HepG2 (cell line): Measurements from ENCODE around the gene C1orf146. TPM values are rescaled to one million over a fixed set of nuclear protein-coding genes. Genes with fewer than 3 reads are reported as not detected.

Experiments used
- ATAC-seq: fragments of 200-7000 bp; cut with Tn5 transposase; 3 replicates; pipeline ENCODE4 v1.9.1; 2020; ENCODE audit warnings: mild to moderate bottlenecking, moderate library complexity
- BruUV-seq: library from RNA; stranded (reverse); fragments of 400-500 nt; replicated peaks from 2 replicates; lab custom pipeline; 2021; lab: Mats Ljungman, UMichigan
- CTCF ChIA-PET: fragments of 300-600 bp; formaldehyde crosslinking; extraction: SDS; loops from one replicate; lab custom pipeline; 2021; ENCODE audit warnings: low total read pairs, inconsistent platforms, low intra/inter-chr PET ratio; lab: Yijun Ruan, JAX
- POLR2A ChIA-PET: fragments of 350-600 bp; sonication (Branson Sonifier 250); formaldehyde crosslinking; loops from one replicate; lab custom pipeline; 2020; ENCODE audit warnings: antibody characterized with exemption, inconsistent platforms; lab: Yijun Ruan, JAX
- DNase-seq: peaks from one replicate; pipeline ENCODE4 v3.0.0-alpha.2; 2015; ENCODE audit warnings: low spot score
- FAIRE-seq: peaks from 3 replicates; lab custom pipeline; 2011; peaks lifted over from hg19 to GRCh38; lab: Jason Lieb, UNC
- H2AFZ ChIP-seq: one replicate; pipeline ENCODE4 v1.6.1; 2011; ENCODE audit warnings: low read length, inconsistent platforms
- H3K27ac ChIP-seq: fragments of 300-600 bp; 3 replicates; pipeline ENCODE4 v1.8.0; 2011; ENCODE audit warnings: mixed run types, mild to moderate bottlenecking, mixed read lengths, low read length, inconsistent platforms; ENCODE audit not compliant: insufficient read depth; ENCODE audit errors: extremely low read length
- H3K27me3 ChIP-seq, 2 experiments: fragments of 200-600 bp in 1 of 2; 2 replicates in 1 of 2; 3 replicates in 1 of 2; pipeline versions ENCODE4 v1.6.0 to v1.8.0; 2011; ENCODE audit warnings: low read length in 2 of 2, mild to moderate bottlenecking in 2 of 2, moderate library complexity in 2 of 2, inconsistent platforms in 1 of 2; ENCODE audit not compliant: insufficient read depth in 2 of 2, control insufficient read depth in 1 of 2
- H3K36me3 ChIP-seq, 2 experiments: fragments of 200-600 bp in 1 of 2; replicated peaks in 1 of 2; 2 replicates in 1 of 2; 3 replicates in 1 of 2; pipeline versions ENCODE4 v1.5.1 to v1.8.0; 2011; ENCODE audit warnings: low read length in 2 of 2, inconsistent platforms in 1 of 2; ENCODE audit not compliant: insufficient read depth in 2 of 2, control insufficient read depth in 1 of 2
- H3K4me1 ChIP-seq: 2 replicates; pipeline ENCODE4 v1.5.1; 2012; ENCODE audit warnings: low read length, inconsistent platforms; ENCODE audit not compliant: insufficient read depth
- H3K4me2 ChIP-seq: 2 replicates; pipeline ENCODE4 v1.6.0; 2011; ENCODE audit warnings: low read depth, low read length, inconsistent platforms
- H3K4me3 ChIP-seq, 3 experiments: fragments of 200-600 bp in 1 of 3; sonication (generic), shearing (Covaris generic) in 1 of 3; replicated peaks in 1 of 3; 2 replicates each; pipeline ENCODE4 v1.5.1; 2011 to 2016; ENCODE audit warnings: low read length in 3 of 3, inconsistent platforms in 2 of 3, low read depth in 2 of 3, mild to moderate bottlenecking in 2 of 3, control low read depth in 1 of 3, mixed read lengths in 1 of 3; ENCODE audit not compliant: insufficient read depth in 1 of 3
- H3K79me2 ChIP-seq: one replicate; pipeline ENCODE4 v1.6.1; 2011; ENCODE audit warnings: low read length, inconsistent platforms; ENCODE audit not compliant: insufficient read depth
- H3K9ac ChIP-seq: 2 replicates; pipeline ENCODE4 v1.6.0; 2011; ENCODE audit warnings: mild to moderate bottlenecking, low read depth, low read length, inconsistent platforms; ENCODE audit not compliant: insufficient read depth
- H3K9me3 ChIP-seq: 2 replicates; pipeline ENCODE4 v1.5.1; 2012; ENCODE audit warnings: mild to moderate bottlenecking, low read length
- H4K20me1 ChIP-seq: 2 replicates; pipeline ENCODE4 v1.6.0; 2011; ENCODE audit warnings: inconsistent platforms, mild to moderate bottlenecking, low read length, moderate library complexity; ENCODE audit not compliant: insufficient read depth
- ASH2L ChIP-seq: fragments of 300-600, 200-600 bp; sonication (generic); IDR thresholded peaks from 2 replicates; pipeline ENCODE4 v1.7.0; 2017; ENCODE audit warnings: low read depth, mild to moderate bottlenecking, moderate library complexity, mixed read lengths, low read length; ENCODE audit not compliant: insufficient read length
- CBX5 ChIP-seq: sonication (generic); formaldehyde crosslinking; IDR thresholded peaks from 2 replicates; pipeline ENCODE4 v1.4.0; 2020; ENCODE audit warnings: missing genetic modification reagents, borderline replicate concordance
- CHD2 ChIP-seq: IDR thresholded peaks from 2 replicates; pipeline ENCODE4 v1.6.1; 2011; ENCODE audit warnings: low read depth, low read length, improper control_type of control experiment
- HHEX ChIP-seq: IDR thresholded peaks from 2 replicates; pipeline ENCODE4 v1.6.1; 2016; ENCODE audit warnings: control low read depth
- HMG20A ChIP-seq: IDR thresholded peaks from 2 replicates; pipeline ENCODE4 v1.6.1; 2016; ENCODE audit warnings: borderline replicate concordance
- MYC ChIP-seq: sonication (generic); formaldehyde crosslinking; IDR thresholded peaks from 2 replicates; pipeline ENCODE4 v1.9.0; 2021; ENCODE audit warnings: missing genetic modification reagents, borderline replicate concordance
- PAX8 ChIP-seq: sonication (generic); formaldehyde crosslinking; IDR thresholded peaks from 2 replicates; pipeline ENCODE4 v1.8.0; 2022; ENCODE audit warnings: mild to moderate bottlenecking, missing genetic modification reagents, borderline replicate concordance
- PHB2 ChIP-seq: fragments of 450-650 bp; IDR thresholded peaks from 2 replicates; pipeline ENCODE4 v1.6.1; 2018; ENCODE audit not compliant: partially characterized antibody
- RBM22 ChIP-seq: fragments of 200-400 bp; formaldehyde crosslinking; optimal IDR thresholded peaks from 2 replicates; pipeline ENCODE3; 2017; ENCODE audit warnings: mild to moderate bottlenecking, low read length, moderate library complexity
- SAP130 ChIP-seq: IDR thresholded peaks from 2 replicates; pipeline ENCODE4 v1.6.1; 2016; ENCODE audit warnings: low read depth
- SOX13 ChIP-seq, 3 experiments: fragments of 450-650 bp in 1 of 3; sonication (generic) in 1 of 3; formaldehyde crosslinking in 1 of 3; IDR thresholded peaks in 2 of 3; conservative IDR thresholded peaks in 1 of 3; 2 replicates each; pipeline versions ENCODE4 v1.5.0 to v1.6.1; 2016 to 2020; ENCODE audit warnings: antibody characterized with exemption in 1 of 3, mild to moderate bottlenecking in 1 of 3, missing compliant biosample characterization in 1 of 3, missing genetic modification reagents in 1 of 3, moderate library complexity in 1 of 3
- ZNF224 ChIP-seq: sonication (generic); formaldehyde crosslinking; IDR thresholded peaks from 2 replicates; pipeline ENCODE4 v1.5.0; 2020; ENCODE audit warnings: mild to moderate bottlenecking, missing genetic modification reagents
- ZNF331 ChIP-seq: sonication (generic); formaldehyde crosslinking; IDR thresholded peaks from 2 replicates; pipeline ENCODE4 v1.4.0; 2020; ENCODE audit warnings: missing genetic modification reagents
- WGBS: methylation state at CpG from one replicate; pipeline ENCODE4 v1.1.6; 2017; ENCODE audit warnings: low lambda C conversion rate; 5-methylcytosine and 5-hydroxymethylcytosine counted together
- in situ Hi-C: cut with HindIII; loops from 2 replicates; pipeline ENCODE4 v1.10.0; 2017; ENCODE audit warnings: low pct_unique_long_range_greater_than_20kb; ENCODE audit not compliant: extremely low pct_ligation_motif_present
- intact Hi-C: fragments of 100-400 bp; cut with micrococcal nuclease; formaldehyde crosslinking; loops from one replicate; pipeline ENCODE4 v1.10.0; 2022; ENCODE audit not compliant: unreplicated experiment
- polyA plus RNA-seq, 8 experiments: library from polyadenylated mRNA; depleted of rRNA in 3 of 8; stranded (reverse) in 7 of 8; unstranded in 1 of 8; fragments of >200 nt; fragmentation: Illumina TruSeq in 4 of 8; extraction: Trizol in 4 of 8; gene quantifications; 2 replicates each; pipeline versions ENCODE4 v1.2.1 to v1.2.3, GENCODE V29; 2011 to 2016; ENCODE audit warnings: low read depth in 4 of 8, missing spikeins in 1 of 8, mixed read lengths in 1 of 8; ENCODE audit not compliant: insufficient read depth in 1 of 8
- total RNA-seq, 5 experiments: library from RNA; depleted of rRNA; stranded (reverse); fragments of >200 nt; fragmentation: Illumina TruSeq; extraction: Trizol; gene quantifications; 2 replicates each; pipeline ENCODE4 v1.2.3, GENCODE V29; 2016; ENCODE audit warnings: low read depth in 1 of 5
- TF ChIP-seq, protein P1 (sequence below): sonication (generic); formaldehyde crosslinking; IDR thresholded peaks from 2 replicates; pipeline ENCODE4 v1.4.0; 2020; ENCODE audit warnings: missing genetic modification reagents

Gene C1orf146
- total and polyA plus RNA-seq, 2 of the 13 experiments (the other 11 are each of a cell fraction or from before 2014, with no cell fraction given) = not detected

DNA sequence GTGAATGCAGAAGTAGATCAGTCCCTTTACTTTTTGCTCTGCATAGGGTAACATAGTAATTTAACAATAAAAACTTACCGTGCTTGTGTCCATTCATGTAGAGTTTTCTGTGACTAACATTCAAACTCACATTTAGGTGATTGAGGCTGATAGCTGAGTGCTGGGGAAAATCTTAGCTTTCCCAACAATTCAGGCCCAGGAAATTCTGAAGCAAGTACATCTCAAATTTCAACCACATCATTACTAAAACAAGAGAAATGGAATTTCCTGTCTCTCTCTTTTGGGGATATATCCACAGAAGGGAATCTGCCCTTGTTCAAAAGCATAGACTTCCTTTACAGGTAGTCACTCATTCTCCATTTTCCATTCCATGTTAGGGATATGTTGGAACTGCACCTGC, 33.1 kb upstream of the C1orf146 start:
- 68% methylated on average over 1 of the region's 1 CpG for WGBS
- in situ Hi-C loops (no loop called here), intact Hi-C loops (no loop called here)
- Histone ChIP-seq H3K9me3 (no peaks in the 10 kb centered on the region), H3K79me2 (no peaks in the 10 kb centered on the region), H4K20me1 (no peaks in the 10 kb centered on the region), H3K27ac (no peak overlapping the region), H3K36me3 (no peaks in the 10 kb centered on the region), H3K9ac (no peak overlapping the region), H3K4me1 (no peaks in the 10 kb centered on the region), H3K27me3 (no peaks in the 10 kb centered on the region), H2AFZ (no peak overlapping the region), H3K4me2 (no peak overlapping the region), H3K4me3 (no peak overlapping the region)
- TF ChIP-seq HMG20A (no peak), HHEX (no peak), ZNF331 (CRISPR knock-in tag) (no peak), ASH2L (no peak)
- no peak for DNase-seq
- no TSS peak for BruUV-seq
- no peak for ATAC-seq
- ChIA-PET POLR2A (no interaction called here), CTCF (no interaction called here)
- no peak for FAIRE-seq

DNA sequence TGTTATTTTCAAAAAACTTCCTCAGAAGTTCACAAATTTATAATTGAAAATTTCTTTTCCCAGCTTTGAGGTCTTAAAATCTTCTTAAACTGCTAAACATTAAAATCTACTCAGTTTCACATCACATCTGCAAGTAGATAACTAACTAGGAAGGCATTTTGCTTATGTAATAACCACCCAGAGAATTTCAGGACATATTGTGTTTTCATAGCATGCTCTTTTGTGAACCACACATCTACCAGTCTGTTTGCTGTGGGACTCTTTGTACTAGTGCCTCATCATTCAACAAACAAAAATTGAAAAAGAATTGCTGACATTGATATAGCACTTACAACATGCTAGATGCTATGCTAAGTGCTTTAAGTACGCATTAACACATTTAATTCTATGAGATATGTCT, 31.6 kb upstream of the C1orf146 start:
- BruUV-seq = no TSS peak
- Histone ChIP-seq H3K4me1 (no peaks in the 10 kb centered on the region), H3K9ac (no peak overlapping the region), H2AFZ (no peak overlapping the region), H4K20me1 (no peaks in the 10 kb centered on the region), H3K4me3 (no peak overlapping the region), H3K79me2 (no peaks in the 10 kb centered on the region), H3K27ac (no peak overlapping the region), H3K36me3 (no peaks in the 10 kb centered on the region), H3K4me2 (no peak overlapping the region), H3K27me3 (no peaks in the 10 kb centered on the region), H3K9me3 (no peaks in the 10 kb centered on the region)
- intact Hi-C loops (no loop called here), in situ Hi-C loops (no loop called here)
- ATAC-seq (no peak), FAIRE-seq (no peak), DNase-seq (peak; percentile 3)
- POLR2A ChIA-PET = no interaction called here
- 97% methylated on average over 1 of the region's 1 CpG for WGBS
- CTCF ChIA-PET = no interaction called here
- TF ChIP-seq CHD2 = no peak
- TF ChIP-seq ZNF224 (CRISPR knock-in tag) = no peak
- no peak for TF ChIP-seq RBM22
- no peak for TF ChIP-seq SAP130 (CRISPR knock-in tag)
- no peak for TF ChIP-seq CBX5 (CRISPR knock-in tag)
- TF ChIP-seq, protein P1, sequence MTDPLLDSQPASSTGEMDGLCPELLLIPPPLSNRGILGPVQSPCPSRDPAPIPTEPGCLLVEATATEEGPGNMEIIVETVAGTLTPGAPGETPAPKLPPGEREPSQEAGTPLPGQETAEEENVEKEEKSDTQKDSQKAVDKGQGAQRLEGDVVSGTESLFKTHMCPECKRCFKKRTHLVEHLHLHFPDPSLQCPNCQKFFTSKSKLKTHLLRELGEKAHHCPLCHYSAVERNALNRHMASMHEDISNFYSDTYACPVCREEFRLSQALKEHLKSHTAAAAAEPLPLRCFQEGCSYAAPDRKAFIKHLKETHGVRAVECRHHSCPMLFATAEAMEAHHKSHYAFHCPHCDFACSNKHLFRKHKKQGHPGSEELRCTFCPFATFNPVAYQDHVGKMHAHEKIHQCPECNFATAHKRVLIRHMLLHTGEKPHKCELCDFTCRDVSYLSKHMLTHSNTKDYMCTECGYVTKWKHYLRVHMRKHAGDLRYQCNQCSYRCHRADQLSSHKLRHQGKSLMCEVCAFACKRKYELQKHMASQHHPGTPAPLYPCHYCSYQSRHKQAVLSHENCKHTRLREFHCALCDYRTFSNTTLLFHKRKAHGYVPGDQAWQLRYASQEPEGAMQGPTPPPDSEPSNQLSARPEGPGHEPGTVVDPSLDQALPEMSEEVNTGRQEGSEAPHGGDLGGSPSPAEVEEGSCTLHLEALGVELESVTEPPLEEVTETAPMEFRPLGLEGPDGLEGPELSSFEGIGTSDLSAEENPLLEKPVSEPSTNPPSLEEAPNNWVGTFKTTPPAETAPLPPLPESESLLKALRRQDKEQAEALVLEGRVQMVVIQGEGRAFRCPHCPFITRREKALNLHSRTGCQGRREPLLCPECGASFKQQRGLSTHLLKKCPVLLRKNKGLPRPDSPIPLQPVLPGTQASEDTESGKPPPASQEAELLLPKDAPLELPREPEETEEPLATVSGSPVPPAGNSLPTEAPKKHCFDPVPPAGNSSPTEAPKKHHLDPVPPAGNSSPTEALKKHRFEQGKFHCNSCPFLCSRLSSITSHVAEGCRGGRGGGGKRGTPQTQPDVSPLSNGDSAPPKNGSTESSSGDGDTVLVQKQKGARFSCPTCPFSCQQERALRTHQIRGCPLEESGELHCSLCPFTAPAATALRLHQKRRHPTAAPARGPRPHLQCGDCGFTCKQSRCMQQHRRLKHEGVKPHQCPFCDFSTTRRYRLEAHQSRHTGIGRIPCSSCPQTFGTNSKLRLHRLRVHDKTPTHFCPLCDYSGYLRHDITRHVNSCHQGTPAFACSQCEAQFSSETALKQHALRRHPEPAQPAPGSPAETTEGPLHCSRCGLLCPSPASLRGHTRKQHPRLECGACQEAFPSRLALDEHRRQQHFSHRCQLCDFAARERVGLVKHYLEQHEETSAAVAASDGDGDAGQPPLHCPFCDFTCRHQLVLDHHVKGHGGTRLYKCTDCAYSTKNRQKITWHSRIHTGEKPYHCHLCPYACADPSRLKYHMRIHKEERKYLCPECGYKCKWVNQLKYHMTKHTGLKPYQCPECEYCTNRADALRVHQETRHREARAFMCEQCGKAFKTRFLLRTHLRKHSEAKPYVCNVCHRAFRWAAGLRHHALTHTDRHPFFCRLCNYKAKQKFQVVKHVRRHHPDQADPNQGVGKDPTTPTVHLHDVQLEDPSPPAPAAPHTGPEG (CRISPR knock-in tag) = no peak
- no peak for TF ChIP-seq PAX8 (CRISPR knock-in tag)
- no peak for TF ChIP-seq MYC (CRISPR knock-in tag)
- no peak for TF ChIP-seq SOX13 (IDR thresholded peaks at IDR 0.05)
- TF ChIP-seq SOX13 (CRISPR knock-in tag; conservative IDR thresholded peaks at IDR 0.05 in 1 of 2, IDR thresholded peaks at IDR 0.05 in 1 of 2) = no peak
- no peak for TF ChIP-seq PHB2
